Activated T-helper 1 cell treated with anti-CD3 and anti-CD28 coated beads, Interleukin-12 subunit alpha, Interleukin-12 subunit beta, Interleukin-2, Interleukin-4 antibody, amounts not matched to agents 30 ng/mL and 10 ng/mL and 1 ng/mL, durations not matched to agents 14 hours and 24 hours and 36 hours (primary cell): ENCODE results near the gene PAQR9. TPM values are rescaled to one million over a fixed set of nuclear protein-coding genes. Genes with fewer than 3 reads are reported as not detected.

Experiments used
- DNase-seq: peaks from one replicate; pipeline ENCODE4 v3.0.0; 2021; ENCODE audit warnings: low spot score
- H3K27ac Mint-ChIP-seq: one replicate; pipeline ENCODE4 v1.8.0; 2021; ENCODE audit warnings: mild to moderate bottlenecking, mixed read lengths
- H3K27me3 Mint-ChIP-seq: one replicate; pipeline ENCODE4 v1.8.0; 2022; ENCODE audit warnings: mild to moderate bottlenecking, moderate library complexity, mixed read lengths; ENCODE audit not compliant: insufficient read depth
- H3K36me3 Mint-ChIP-seq: one replicate; pipeline ENCODE4 v1.8.0; 2021; ENCODE audit warnings: low read depth, mixed read lengths
- H3K4me1 Mint-ChIP-seq: one replicate; pipeline ENCODE4 v1.8.0; 2021; ENCODE audit warnings: low read depth, mixed read lengths
- H3K4me3 Mint-ChIP-seq: one replicate; pipeline ENCODE4 v1.8.0; 2021; ENCODE audit warnings: mild to moderate bottlenecking, moderate library complexity, mixed read lengths
- H3K9me3 Mint-ChIP-seq: one replicate; pipeline ENCODE4 v1.8.0; 2021; ENCODE audit warnings: mixed read lengths
- intact Hi-C: fragments of 100-400 bp; cut with micrococcal nuclease; formaldehyde crosslinking; loops from one replicate; pipeline ENCODE4 v1.15.1; 2024
- total RNA-seq: library from RNA; stranded (reverse); gene quantifications from 2 replicates; pipeline ENCODE4 v1.2.3, GENCODE V29; 2022

PAQR9 gene
- total RNA-seq, 1 donor from 2014 or later, result not detected

GRCh38 chr3:142960322-142960850, 3.1 kb downstream of the PAQR9 start:
- intact Hi-C loops, result no loop called here
- Mint-ChIP-seq H3K27ac (no peak overlapping the region), H3K4me1 (peaks cover 5% of the 10 kb centered on the region), H3K9me3 (no peaks in the 10 kb centered on the region), H3K4me3 (no peak overlapping the region), H3K36me3 (no peaks in the 10 kb centered on the region), H3K27me3 (peaks cover 68% of the 10 kb centered on the region)
- no peak for DNase-seq

GRCh38 chr3:142958707-142959106, 4.8 kb downstream of the PAQR9 start:
- Mint-ChIP-seq H3K27ac (no peak overlapping the region), H3K27me3 (peaks cover 56% of the 10 kb centered on the region), H3K4me3 (no peak overlapping the region), H3K9me3 (no peaks in the 10 kb centered on the region), H3K36me3 (no peaks in the 10 kb centered on the region), H3K4me1 (peaks cover 5% of the 10 kb centered on the region)
- intact Hi-C loops, result no loop called here
- DNase-seq, result no peak

- no peak for DNase-seq
- Mint-ChIP-seq H3K4me1 (no peaks in the 10 kb centered on the region), H3K9me3 (no peaks in the 10 kb centered on the region), H3K36me3 (no peaks in the 10 kb centered on the region), H3K27me3 (peaks cover 51% of the 10 kb centered on the region), H3K4me3 (no peak overlapping the region), H3K27ac (no peak overlapping the region)
- intact Hi-C loops, result no loop called here
Measured at GRCh38 chr3:142953443-142953842, 10.0 kb downstream of the PAQR9 start.

- no peaks in the 10 kb centered on the region for H3K4me1 Mint-ChIP-seq
- DNase-seq, result no peak
- H3K9me3 Mint-ChIP-seq, result no peaks in the 10 kb centered on the region
- no peak overlapping the region for H3K4me3 Mint-ChIP-seq
- peaks cover 53% of the 10 kb centered on the region for H3K27me3 Mint-ChIP-seq
- H3K36me3 Mint-ChIP-seq, result no peaks in the 10 kb centered on the region
- H3K27ac Mint-ChIP-seq, result no peak overlapping the region
- intact Hi-C loops, result no loop called here
Measured at GRCh38 chr3:142952272-142953193, 10.9 kb downstream of the PAQR9 start.

- no peaks in the 10 kb centered on the region for H3K9me3 Mint-ChIP-seq
- intact Hi-C loops, result no loop called here
- no peak overlapping the region for H3K4me3 Mint-ChIP-seq
- no peaks in the 10 kb centered on the region for H3K36me3 Mint-ChIP-seq
- no peak overlapping the region for H3K27ac Mint-ChIP-seq
- peaks cover 50% of the 10 kb centered on the region for H3K27me3 Mint-ChIP-seq
- no peaks in the 10 kb centered on the region for H3K4me1 Mint-ChIP-seq
- DNase-seq, result no peak
Measured at GRCh38 chr3:142951794-142952193, 11.7 kb downstream of the PAQR9 start.

GRCh38 chr3:142950972-142951371, 12.5 kb downstream of the PAQR9 start:
- no peak for DNase-seq
- H3K27ac Mint-ChIP-seq, result no peak overlapping the region
- no peak overlapping the region for H3K4me3 Mint-ChIP-seq
- peaks cover 46% of the 10 kb centered on the region for H3K27me3 Mint-ChIP-seq
- H3K36me3 Mint-ChIP-seq, result no peaks in the 10 kb centered on the region
- no peaks in the 10 kb centered on the region for H3K9me3 Mint-ChIP-seq
- intact Hi-C loops, result no loop called here
- no peaks in the 10 kb centered on the region for H3K4me1 Mint-ChIP-seq

- H3K27me3 Mint-ChIP-seq, result peaks cover 36% of the 10 kb centered on the region
- H3K27ac Mint-ChIP-seq, result no peak overlapping the region
- H3K9me3 Mint-ChIP-seq, result no peaks in the 10 kb centered on the region
- DNase-seq, result no peak
- H3K36me3 Mint-ChIP-seq, result no peaks in the 10 kb centered on the region
- H3K4me3 Mint-ChIP-seq, result no peak overlapping the region
- H3K4me1 Mint-ChIP-seq, result peaks cover 14% of the 10 kb centered on the region
- intact Hi-C loops, result no loop called here
Measured at GRCh38 chr3:142947799-142948575, 15.5 kb downstream of the PAQR9 start.

- Mint-ChIP-seq H3K36me3 (no peaks in the 10 kb centered on the region), H3K9me3 (no peaks in the 10 kb centered on the region), H3K27ac (no peak overlapping the region), H3K4me3 (no peak overlapping the region), H3K27me3 (peaks cover 35% of the 10 kb centered on the region), H3K4me1 (peaks cover 14% of the 10 kb centered on the region)
- no peak for DNase-seq
- intact Hi-C loops, result no loop called here
Measured at GRCh38 chr3:142947352-142947751, 16.1 kb downstream of the PAQR9 start.

GRCh38 chr3:142946861-142947260, 16.6 kb downstream of the PAQR9 start:
- peaks cover 30% of the 10 kb centered on the region for H3K27me3 Mint-ChIP-seq
- no peaks in the 10 kb centered on the region for H3K36me3 Mint-ChIP-seq
- no peak overlapping the region for H3K4me3 Mint-ChIP-seq
- no peaks in the 10 kb centered on the region for H3K9me3 Mint-ChIP-seq
- no peak overlapping the region for H3K27ac Mint-ChIP-seq
- no peak for DNase-seq
- intact Hi-C loops, result no loop called here
- H3K4me1 Mint-ChIP-seq, result peaks cover 14% of the 10 kb centered on the region

GRCh38 chr3:142945023-142945422, 18.5 kb downstream of the PAQR9 start:
- intact Hi-C loops, result no loop called here
- Mint-ChIP-seq H3K4me1 (peaks cover 14% of the 10 kb centered on the region), H3K36me3 (no peaks in the 10 kb centered on the region), H3K27me3 (peaks cover 29% of the 10 kb centered on the region), H3K9me3 (no peaks in the 10 kb centered on the region), H3K27ac (no peak overlapping the region), H3K4me3 (no peak overlapping the region)
- DNase-seq, result no peak

GRCh38 chr3:142944342-142944741, 19.1 kb downstream of the PAQR9 start:
- H3K4me1 Mint-ChIP-seq, result peaks cover 14% of the 10 kb centered on the region
- no peaks in the 10 kb centered on the region for H3K36me3 Mint-ChIP-seq
- no peak overlapping the region for H3K4me3 Mint-ChIP-seq
- no peak for DNase-seq
- peaks cover 26% of the 10 kb centered on the region for H3K27me3 Mint-ChIP-seq
- peak overlapping the region; percentile 13 for H3K27ac Mint-ChIP-seq
- intact Hi-C loops, result no loop called here
- H3K9me3 Mint-ChIP-seq, result no peaks in the 10 kb centered on the region

- intact Hi-C loops, result no loop called here
- Mint-ChIP-seq H3K9me3 (no peaks in the 10 kb centered on the region), H3K27ac (no peak overlapping the region), H3K27me3 (peaks cover 21% of the 10 kb centered on the region), H3K4me1 (peaks cover 14% of the 10 kb centered on the region), H3K36me3 (no peaks in the 10 kb centered on the region), H3K4me3 (no peak overlapping the region)
- DNase-seq, result no peak
Measured at GRCh38 chr3:142943870-142944269, 19.6 kb downstream of the PAQR9 start.

GRCh38 chr3:142943349-142943748, 20.1 kb downstream of the PAQR9 start:
- no peak for DNase-seq
- Mint-ChIP-seq H3K4me3 (no peak overlapping the region), H3K4me1 (peaks cover 14% of the 10 kb centered on the region), H3K27ac (no peak overlapping the region), H3K36me3 (no peaks in the 10 kb centered on the region), H3K27me3 (peaks cover 20% of the 10 kb centered on the region), H3K9me3 (no peaks in the 10 kb centered on the region)
- intact Hi-C loops, result no loop called here
